B cell (primary cell): Measurements from ENCODE around the gene FAM81A. TPM values are rescaled to one million over a fixed set of nuclear protein-coding genes. Genes with fewer than 3 reads are reported as not detected.
A peak's percentile ranks its signal among the peaks of the same experiment; 100 is the strongest.
"Not testable (repeated sequence)": the region's sequence is repeated elsewhere in the genome, so short reads cannot be mapped to it uniquely, and the experiment has no call there.

Experiments used
- ATAC-seq: fragments of 200-7000 bp; cut with Tn5 transposase; one replicate; pipeline ENCODE4 v1.10.0; 2021; ENCODE audit warnings: low read depth, mild to moderate bottlenecking, moderate number of reproducible peaks, moderate library complexity
- CTCF ChIA-PET: fragments of 350-600 bp; sonication (Branson Sonifier 250); formaldehyde crosslinking; loops from one replicate; lab custom pipeline; 2021; ENCODE audit warnings: antibody characterized with exemption, inconsistent platforms; lab: Charles Lee
- POLR2A ChIA-PET: fragments of 350-600 bp; sonication (Branson Sonifier 250); formaldehyde crosslinking; loops from one replicate; lab custom pipeline; 2021; ENCODE audit warnings: antibody characterized with exemption; lab: Charles Lee
- DNase-seq: peaks from one replicate; pipeline ENCODE4 v3.0.0; 2013
- H2AFZ ChIP-seq: 2 replicates; pipeline ENCODE4 v1.6.1; 2012; ENCODE audit warnings: mild to moderate bottlenecking, low read depth, low read length; ENCODE audit not compliant: insufficient read depth, poor library complexity, severe bottlenecking
- H3K27ac ChIP-seq, 2 donors: 1 replicate in 1 of 2; 2 replicates in 1 of 2; pipeline ENCODE4 v1.5.1; 2012 to 2013; ENCODE audit warnings: low read length in 2 of 2, mild to moderate bottlenecking in 2 of 2, moderate library complexity in 1 of 2
- H3K27me3 ChIP-seq, 4 experiments: fragments of 200-600 bp in 1 of 4; sonication (generic) in 1 of 4; replicated peaks in 1 of 4; 1 replicate in 2 of 4; 2 replicates in 2 of 4; pipeline versions ENCODE4 v1.6.1 to v1.7.0; 2013 to 2016; ENCODE audit warnings: low read length in 3 of 4, mild to moderate bottlenecking in 2 of 4, mixed read lengths in 1 of 4, moderate library complexity in 1 of 4; ENCODE audit not compliant: insufficient read depth in 4 of 4, control insufficient read depth in 3 of 4; ENCODE audit errors: control extremely low read depth in 1 of 4
- H3K36me3 ChIP-seq, 2 experiments: replicated peaks in 1 of 2; 1 replicate in 1 of 2; 2 replicates in 1 of 2; pipeline versions ENCODE4 v1.6.1 to v1.7.1; 2013; ENCODE audit warnings: low read length in 1 of 2; ENCODE audit not compliant: insufficient read depth in 2 of 2, control insufficient read depth in 1 of 2; ENCODE audit errors: control extremely low read depth in 1 of 2, extremely low read depth in 1 of 2
- H3K4me1 ChIP-seq, 2 donors: fragments of 200-600 bp in 1 of 2; sonication (generic) in 1 of 2; 1 replicate in 1 of 2; 2 replicates in 1 of 2; pipeline versions ENCODE4 v1.5.1 to v1.6.1; 2013 to 2017; ENCODE audit warnings: low read length in 2 of 2; ENCODE audit not compliant: control insufficient read depth in 2 of 2, insufficient read depth in 2 of 2
- H3K4me2 ChIP-seq: replicated peaks from 2 replicates; pipeline ENCODE3; 2012; ENCODE audit warnings: mild to moderate bottlenecking, low read depth, low read length; ENCODE audit not compliant: poor library complexity, severe bottlenecking
- H3K4me3 ChIP-seq, 5 experiments: fragments of 200-600 bp in 1 of 5; sonication (generic) in 1 of 5; 1 replicate in 3 of 5; 2 replicates in 2 of 5; pipeline versions ENCODE4 v1.5.1 to v1.7.0; 2011 to 2016; ENCODE audit warnings: low read length in 4 of 5, mild to moderate bottlenecking in 4 of 5, low read depth in 2 of 5, control low read depth in 1 of 5, moderate library complexity in 1 of 5; ENCODE audit not compliant: insufficient read depth in 1 of 5; ENCODE audit errors: control extremely low read depth in 1 of 5, extremely low read depth in 1 of 5
- H3K79me2 ChIP-seq: fragments of 200-600 bp; sonication (generic); one replicate; pipeline ENCODE4 v1.6.0; 2016; ENCODE audit warnings: low read length; ENCODE audit not compliant: control insufficient read depth, insufficient read depth
- H3K9ac ChIP-seq: fragments of 200-600 bp; sonication (generic); 2 replicates; pipeline ENCODE4 v1.6.1; 2017; ENCODE audit warnings: mild to moderate bottlenecking, low read length, moderate library complexity
- H3K9me3 ChIP-seq, 3 donors: one replicate each; pipeline versions ENCODE4 v1.6.1 to v1.7.1; 2013; ENCODE audit warnings: low read length in 2 of 3; ENCODE audit not compliant: control insufficient read depth in 2 of 3, insufficient read depth in 1 of 3; ENCODE audit errors: control extremely low read depth in 1 of 3
- H4K20me1 ChIP-seq: 2 replicates; pipeline ENCODE4 v1.6.0; 2012; ENCODE audit warnings: mild to moderate bottlenecking, low read length; ENCODE audit not compliant: insufficient read depth, control insufficient read depth, poor library complexity, severe bottlenecking
- H3K27ac Mint-ChIP-seq: one replicate; pipeline ENCODE4 v1.8.0; 2021; ENCODE audit warnings: mixed read lengths
- H3K27me3 Mint-ChIP-seq: one replicate; pipeline ENCODE4 v1.8.0; 2021; ENCODE audit warnings: mixed read lengths
- H3K4me1 Mint-ChIP-seq: one replicate; pipeline ENCODE4 v1.8.0; 2021; ENCODE audit warnings: mixed read lengths
- H3K4me3 Mint-ChIP-seq: one replicate; pipeline ENCODE4 v1.8.0; 2021; ENCODE audit warnings: mixed read lengths
- H3K9me3 Mint-ChIP-seq: one replicate; pipeline ENCODE4 v1.8.0; 2022; ENCODE audit warnings: mixed read lengths; ENCODE audit not compliant: insufficient read depth
- CTCF ChIP-seq: fragments of 200-600 bp; IDR thresholded peaks from one replicate; pipeline ENCODE4 v1.8.0; 2022; ENCODE audit warnings: antibody characterized with exemption, mild to moderate bottlenecking
- EZH2 ChIP-seq: IDR thresholded peaks from 2 replicates; pipeline ENCODE4 v1.6.1; 2012; ENCODE audit warnings: borderline replicate concordance, low read depth, mild to moderate bottlenecking, moderate library complexity, low read length; ENCODE audit not compliant: insufficient read depth, poor library complexity, severe bottlenecking
- WGBS: methylation state at CpG from one replicate; pipeline ENCODE4 v1.1.5; 2013; ENCODE audit warnings: missing lambda C conversion rate; ENCODE audit not compliant: insufficient coverage; 5-methylcytosine and 5-hydroxymethylcytosine counted together
- intact Hi-C: fragments of 100-400 bp; cut with micrococcal nuclease; formaldehyde crosslinking; loops from one replicate; pipeline ENCODE4 v1.10.0; 2022
- polyA plus RNA-seq: library from polyadenylated mRNA; depleted of rRNA; stranded (reverse); fragments of >200 nt; gene quantifications from 2 replicates; pipeline ENCODE4 v1.2.3, GENCODE V29; 2012
- total RNA-seq, 2 donors: library from RNA; stranded (reverse); fragments of 120-200 nt in 1 of 2; gene quantifications; 1 replicate in 1 of 2; 2 replicates in 1 of 2; pipeline versions ENCODE4 v1.2.3 to v1.2.4, GENCODE V29; 2013 to 2022

The FAM81A gene
- total and polyA plus RNA-seq, 2 donors (not counting 1 experiment from before 2014, with no cell fraction given) = 2.0 to 3.9 TPM

GRCh38 chr15:59400103-59400813, 37.7 kb upstream of the FAM81A start:
- H4K20me1 ChIP-seq = no peaks in the 10 kb centered on the region
- H3K9me3 Mint-ChIP-seq = no peaks in the 10 kb centered on the region
- peak overlapping the region; percentile 21 to 48 (median 35) for H3K4me3 ChIP-seq
- H3K27ac ChIP-seq = peak overlapping the region; percentile 70 to 89
- intact Hi-C loops = no loop called here
- H3K4me3 Mint-ChIP-seq = peak overlapping the region; percentile 80
- ChIA-PET POLR2A (interaction anchor here (1.1 to 2.0 kb wide), 2 partner anchors 10 to 12 kb away, joined by 3 to 7 read pairs; no protein-coding TSS in a partner anchor), CTCF (interaction anchor here (0.8 to 3.3 kb wide), 5 partner anchors 10 to 163 kb away, joined by 3 to 27 read pairs (median 4); no protein-coding TSS in a partner anchor)
- H3K4me2 ChIP-seq = peak overlapping the region; percentile 81
- WGBS = 42% methylated on average over 11 of the region's 13 CpGs
- H3K27ac Mint-ChIP-seq = peak overlapping the region; percentile 93
- no peak for TF ChIP-seq CTCF
- no peak for TF ChIP-seq EZH2
- peak; percentile 4 for ATAC-seq
- no peaks in the 10 kb centered on the region for H3K27me3 ChIP-seq
- no peaks in the 10 kb centered on the region for H3K36me3 ChIP-seq
- peaks cover 73 to 85% of the 10 kb centered on the region in 2 donors for H3K4me1 ChIP-seq
- H3K79me2 ChIP-seq = peaks cover 32% of the 10 kb centered on the region
- no peaks in the 10 kb centered on the region for H3K9me3 ChIP-seq
- H3K4me1 Mint-ChIP-seq = peaks cover 81% of the 10 kb centered on the region
- H3K27me3 Mint-ChIP-seq = no peaks in the 10 kb centered on the region
- H2AFZ ChIP-seq = peak overlapping the region; percentile 17
- peak overlapping the region; percentile 48 for H3K9ac ChIP-seq
- DNase-seq = peak; percentile 53

DNA sequence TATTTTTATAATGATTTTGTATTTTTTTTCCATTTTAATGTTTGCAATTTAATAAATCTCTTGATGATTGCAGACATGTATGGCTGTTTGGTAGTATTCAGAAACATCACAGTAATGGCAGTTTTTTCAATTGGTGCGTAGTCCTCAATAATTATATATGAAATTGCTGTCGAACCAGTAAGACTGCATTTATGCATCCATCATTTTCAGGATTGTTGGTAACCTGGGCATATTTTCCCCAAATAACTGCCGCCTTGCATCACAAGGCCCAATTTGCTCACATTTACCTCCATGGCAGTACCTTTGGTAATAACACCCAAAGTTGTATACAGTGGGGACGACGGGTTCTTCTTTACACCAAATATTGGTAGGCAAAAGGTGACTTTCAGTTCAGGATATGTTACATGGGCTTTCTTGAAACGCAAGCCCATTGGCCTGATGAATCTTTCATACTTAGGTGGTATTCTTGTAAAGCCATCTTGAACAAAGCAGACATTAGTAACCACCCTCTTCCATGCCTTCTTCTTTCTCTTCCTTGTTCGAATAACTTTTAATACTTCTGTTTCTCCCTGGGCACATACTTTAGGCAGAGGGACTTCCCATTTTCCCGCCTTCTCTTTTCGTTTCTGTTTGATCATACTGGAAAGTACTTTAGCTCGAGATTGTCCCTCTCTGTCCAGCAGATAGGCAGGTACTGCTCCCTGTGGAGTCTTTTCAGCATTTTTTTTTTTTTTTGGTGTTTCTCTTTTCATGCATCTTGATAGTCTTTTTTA, 36.7 kb upstream of the FAM81A start:
- 70% methylated on average over 4 of the region's 10 CpGs for WGBS

More for the DNA sequence above, 36.7 kb upstream of the FAM81A start:
- H3K79me2 ChIP-seq = peaks cover 40% of the 10 kb centered on the region
- peaks cover 82% of the 10 kb centered on the region for H3K4me1 Mint-ChIP-seq
- H3K9me3 ChIP-seq, H3K9me3 Mint-ChIP-seq, H4K20me1 ChIP-seq, H3K27me3 Mint-ChIP-seq, H2AFZ ChIP-seq, H3K9ac ChIP-seq, H3K27me3 ChIP-seq, H3K4me3 Mint-ChIP-seq, DNase-seq, H3K36me3 ChIP-seq, intact Hi-C loops, H3K4me3 ChIP-seq, ATAC-seq: not testable (repeated sequence)
- peak overlapping the region; percentile 74 for H3K27ac Mint-ChIP-seq
- peak overlapping the region; percentile 17 for H3K4me2 ChIP-seq
- H3K4me1 ChIP-seq = peaks cover 73 to 85% of the 10 kb centered on the region in 2 donors
- H3K27ac ChIP-seq = peak overlapping the region in 1 of 2 donors; percentile 61
- CTCF ChIA-PET = interaction anchor here (0.8 to 3.3 kb wide), 2 partner anchors 12 to 154 kb away, joined by 4 to 27 read pairs; no protein-coding TSS in a partner anchor
- POLR2A ChIA-PET = interaction anchor here (0.7 kb wide), 1 partner anchor 470 kb away, joined by 5 read pairs; no protein-coding TSS in a partner anchor
